Left ventricle myocardium superior (tissue), 1 donor: Measurements from ENCODE around the gene LGR6. TPM values are rescaled to one million over a fixed set of nuclear protein-coding genes. Genes with fewer than 3 reads are reported as not detected.
A peak's percentile ranks its signal among the peaks of the same experiment; 100 is the strongest.

Experiments used
- ATAC-seq: fragments of 200-7000 bp; cut with Tn5 transposase; one replicate; pipeline ENCODE4 v1.9.1; 2020; ENCODE audit warnings: mild to moderate bottlenecking, moderate library complexity
- DNase-seq: peaks from one replicate; pipeline ENCODE4 v3.0.0-alpha.2; 2020
- intact Hi-C: fragments of 100-400 bp; cut with micrococcal nuclease; formaldehyde crosslinking; loops from one replicate; pipeline ENCODE4 v1.11.0; 2022
- total RNA-seq: library from RNA; stranded (reverse); fragmentation: NEBNext Ultra II Directional; extraction: Animal tissue kit (Norgen Biotek cat#: 25700); gene quantifications from one replicate; pipeline ENCODE4 v1.2.1, GENCODE V29; 2021
- donor health status: DM: no; HTN: yes; CAD: no; lungs with severe emphysema.

LGR6 gene
- total RNA-seq, 1 donor from 2014 or later, result 2.9 TPM

- DNase-seq (no peak), ATAC-seq (no peak)
- intact Hi-C loops, result no loop called here
Observed at GRCh38 chr1:202212787-202213186, 19.2 kb downstream of the LGR6 start.

- no peak for DNase-seq
- ATAC-seq, result peak; percentile 16
- intact Hi-C loops, result no loop called here
Observed at GRCh38 chr1:202213361-202214088, 19.9 kb downstream of the LGR6 start.

GRCh38 chr1:202214089-202214843, 20.7 kb downstream of the LGR6 start:
- intact Hi-C loops, result no loop called here
- ATAC-seq, result peak; percentile 53
- no peak for DNase-seq

GRCh38 chr1:202215472-202216130, 22.0 kb downstream of the LGR6 start:
- DNase-seq, result no peak
- no peak for ATAC-seq
- intact Hi-C loops, result no loop called here

- DNase-seq (no peak), ATAC-seq (no peak)
- intact Hi-C loops, result no loop called here
Observed at GRCh38 chr1:202216691-202217090, 23.1 kb downstream of the LGR6 start.

- intact Hi-C loops, result no loop called here
- DNase-seq, result no peak
- ATAC-seq, result no peak
Observed at GRCh38 chr1:202217516-202217915, 23.9 kb downstream of the LGR6 start.

- DNase-seq (no peak), ATAC-seq (no peak)
- intact Hi-C loops, result no loop called here
Observed at GRCh38 chr1:202217951-202218350, 24.4 kb downstream of the LGR6 start.

GRCh38 chr1:202220733-202221132, 27.1 kb downstream of the LGR6 start:
- ATAC-seq (no peak), DNase-seq (no peak)
- intact Hi-C loops, result no loop called here

GRCh38 chr1:202221911-202222909, 28.6 kb downstream of the LGR6 start:
- ATAC-seq, result peak; percentile 33
- intact Hi-C loops, result no loop called here

GRCh38 chr1:202223121-202223860, 29.7 kb downstream of the LGR6 start:
- intact Hi-C loops, result no loop called here
- DNase-seq (no peak), ATAC-seq (peak; percentile 71)

More at GRCh38 chr1:202221911-202222909, 28.6 kb downstream of the LGR6 start:
- no peak for DNase-seq

GRCh38 chr1:202224453-202224852, 30.9 kb downstream of the LGR6 start:
- ATAC-seq, result no peak
- no peak for DNase-seq
- intact Hi-C loops, result no loop called here

GRCh38 chr1:202225131-202225530, 31.5 kb downstream of the LGR6 start:
- DNase-seq (no peak), ATAC-seq (no peak)
- intact Hi-C loops, result no loop called here

- intact Hi-C loops, result no loop called here
- DNase-seq (no peak), ATAC-seq (no peak)
Observed at GRCh38 chr1:202227053-202227672, 33.6 kb downstream of the LGR6 start.

GRCh38 chr1:202227997-202228401, 34.4 kb downstream of the LGR6 start:
- intact Hi-C loops, result no loop called here
- DNase-seq (no peak), ATAC-seq (no peak)

GRCh38 chr1:202228484-202229122, 35.0 kb downstream of the LGR6 start:
- no peak for ATAC-seq
- intact Hi-C loops, result no loop called here
- no peak for DNase-seq

- ATAC-seq (no peak), DNase-seq (no peak)
- intact Hi-C loops, result no loop called here
Observed at GRCh38 chr1:202229376-202229775, 35.8 kb downstream of the LGR6 start.
